NCI-H1417 treated with DMSO at 0.1 percent for 48 hours (cell line): Measurements from ENCODE around the gene ZSWIM3.

ENCODE experiments used
- DNase-seq: peaks from one replicate; lab custom pipeline; 2025; lab: John Stamatoyannopoulos, UW

Gene ZSWIM3

DNA sequence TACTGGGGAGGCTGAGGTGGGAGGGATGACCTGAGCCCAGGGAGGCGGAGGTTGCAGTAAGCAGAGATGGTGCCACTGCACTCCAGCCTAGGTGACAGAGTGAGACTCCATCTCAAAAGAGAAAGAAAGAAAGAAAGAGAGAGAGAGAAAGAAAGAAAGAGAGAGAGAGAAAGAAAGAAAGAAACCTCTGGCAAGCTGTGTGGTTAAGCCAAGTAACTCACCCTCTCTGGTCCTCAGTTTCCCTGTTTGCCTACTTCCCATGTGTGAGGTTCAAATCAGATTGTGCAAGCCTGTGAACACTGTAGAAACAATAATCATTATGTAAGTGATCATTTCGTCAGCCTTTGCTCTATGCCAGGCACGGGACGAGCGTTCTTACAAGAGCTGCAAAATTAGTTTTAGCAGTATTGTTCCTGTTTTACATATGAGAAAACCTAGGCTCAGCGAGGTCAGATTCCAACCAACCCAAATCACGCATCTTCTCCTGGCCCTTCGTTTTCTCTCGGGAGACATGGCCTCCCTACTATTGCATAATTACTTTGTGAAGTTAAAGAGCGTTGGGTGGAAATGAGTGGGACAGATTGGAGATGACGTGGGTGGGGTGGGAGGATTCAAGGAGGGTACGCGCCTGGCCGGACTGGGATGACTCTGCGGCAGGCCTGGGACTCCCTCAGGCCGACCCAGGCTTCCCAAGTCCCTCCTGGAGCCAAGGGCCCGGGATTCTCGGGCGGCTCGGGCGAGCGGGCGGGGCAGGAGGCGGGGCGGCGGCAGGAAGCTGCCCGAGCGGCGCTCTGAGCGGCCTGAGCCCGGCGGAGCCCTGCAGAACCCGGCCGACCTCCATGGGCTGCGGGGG is 24.2 kb upstream of the ZSWIM3 start, which contains the start of gene SNX21:
SNX21 (plus strand) TSS at position 770 of the 853 bp plus-strand sequence. CDS start 121 bp downstream, outside the sequence.
- DNase-seq = no peak

DNA sequence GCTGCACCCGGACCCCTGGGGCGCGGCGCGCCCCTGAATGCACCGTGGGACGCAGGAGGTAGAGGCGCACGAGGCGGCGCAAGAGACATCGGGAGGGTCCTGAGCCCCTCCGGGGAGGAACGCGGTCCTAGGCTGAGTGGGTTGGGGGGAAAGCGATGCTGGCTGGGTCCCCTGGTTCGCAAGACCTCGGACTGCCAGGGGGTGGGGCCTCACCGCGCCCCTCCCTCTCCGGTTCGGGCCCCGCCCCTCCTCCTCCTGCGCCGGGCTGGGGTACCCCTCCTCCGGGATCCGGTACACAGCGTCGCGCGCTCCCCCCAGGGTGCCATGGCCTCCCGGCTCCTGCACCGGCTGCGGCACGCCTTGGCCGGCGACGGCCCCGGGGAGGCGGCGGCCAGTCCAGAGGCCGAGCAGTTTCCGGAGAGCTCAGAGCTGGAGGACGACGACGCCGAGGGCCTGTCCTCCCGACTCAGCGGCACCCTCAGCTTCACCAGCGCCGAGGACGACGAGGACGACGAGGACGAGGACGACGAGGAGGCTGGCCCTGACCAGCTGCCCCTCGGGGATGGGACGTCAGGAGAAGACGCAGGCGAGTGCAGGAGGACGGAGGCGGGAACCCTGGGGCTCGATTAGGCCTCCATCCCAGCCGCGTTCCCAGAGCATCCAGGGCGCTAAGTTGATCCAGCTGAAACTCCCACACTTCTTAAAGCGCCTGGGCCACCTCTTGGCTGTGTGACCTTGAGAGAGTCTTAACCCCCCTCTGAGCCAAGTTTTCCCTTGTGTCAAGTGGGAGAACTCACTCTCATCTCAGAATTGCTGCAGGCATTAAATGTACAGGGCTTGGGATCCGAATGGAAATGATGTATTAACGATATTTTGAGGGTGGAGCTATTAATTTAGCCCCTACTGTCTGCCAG is 23.3 kb upstream of the ZSWIM3 start:
- DNase-seq = no peak

- no peak for DNase-seq
Observed at GRCh38 chr20:45834797-45835161, 22.6 kb upstream of the ZSWIM3 start.

GRCh38 chr20:45835329-45835765 is 22.1 kb upstream of the ZSWIM3 start:
- no peak for DNase-seq

DNA sequence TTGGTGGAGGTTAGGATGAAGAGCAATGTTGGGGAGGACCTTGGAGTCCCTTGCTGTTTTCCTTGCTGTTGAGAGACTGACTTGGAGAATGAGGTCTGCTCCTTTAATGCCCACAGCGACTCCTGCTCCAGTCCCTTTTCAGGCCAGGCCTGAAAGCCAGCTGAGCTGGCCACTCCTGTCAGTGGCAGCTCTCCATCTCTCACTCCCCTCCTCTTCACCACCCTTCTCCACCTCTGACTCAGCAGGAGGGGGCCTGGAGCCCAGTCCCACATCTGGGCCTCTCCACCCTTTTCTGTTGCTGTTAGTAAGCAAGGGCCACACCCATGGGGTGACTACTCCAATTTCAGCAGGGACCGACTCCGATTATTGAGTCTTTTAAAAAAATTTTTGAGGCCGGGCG is 21.6 kb upstream of the ZSWIM3 start:
- DNase-seq = no peak

- no peak for DNase-seq
Observed at GRCh38 chr20:45836841-45837240, 20.6 kb upstream of the ZSWIM3 start.

GRCh38 chr20:45840700-45841198 is 16.7 kb upstream of the ZSWIM3 start:
- no peak for DNase-seq

DNA sequence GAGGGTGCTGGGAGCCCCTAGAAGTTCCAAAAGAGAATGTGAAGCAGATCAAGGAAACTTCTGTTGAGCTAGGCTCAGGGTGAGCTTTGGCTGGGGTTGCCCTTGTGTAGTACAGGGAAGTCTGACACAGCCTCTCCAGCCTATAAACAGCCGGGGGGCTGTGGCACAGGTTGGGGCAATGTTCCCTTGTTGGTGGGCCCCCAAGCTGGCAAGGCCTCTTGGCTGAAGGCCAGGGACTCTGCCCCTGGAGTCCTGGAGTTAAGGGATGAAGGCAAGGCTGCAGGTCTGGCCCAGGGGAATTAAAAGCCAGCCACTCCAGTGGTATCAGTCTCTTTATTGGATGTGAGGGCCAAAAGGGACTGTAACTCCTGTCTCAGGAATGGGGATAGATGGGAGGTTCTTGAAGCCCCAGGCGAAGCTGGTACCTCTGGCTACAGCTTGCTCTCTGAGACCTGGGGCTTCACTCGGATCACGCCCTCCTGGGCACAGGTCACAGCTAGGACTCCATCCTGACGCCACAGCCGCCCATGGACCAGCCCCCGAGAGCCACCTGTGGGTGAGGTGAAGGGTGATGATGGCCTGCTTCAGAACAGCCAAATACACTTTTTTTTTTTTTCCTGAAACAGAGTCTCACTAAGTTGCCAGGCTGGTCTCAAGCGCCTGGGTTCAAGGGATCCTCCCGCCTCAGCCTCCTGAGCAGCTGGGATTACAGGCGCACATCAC is 15.8 kb upstream of the ZSWIM3 start:
- no peak for DNase-seq

GRCh38 chr20:45842169-45842812 is 15.1 kb upstream of the ZSWIM3 start:
- no peak for DNase-seq

DNA sequence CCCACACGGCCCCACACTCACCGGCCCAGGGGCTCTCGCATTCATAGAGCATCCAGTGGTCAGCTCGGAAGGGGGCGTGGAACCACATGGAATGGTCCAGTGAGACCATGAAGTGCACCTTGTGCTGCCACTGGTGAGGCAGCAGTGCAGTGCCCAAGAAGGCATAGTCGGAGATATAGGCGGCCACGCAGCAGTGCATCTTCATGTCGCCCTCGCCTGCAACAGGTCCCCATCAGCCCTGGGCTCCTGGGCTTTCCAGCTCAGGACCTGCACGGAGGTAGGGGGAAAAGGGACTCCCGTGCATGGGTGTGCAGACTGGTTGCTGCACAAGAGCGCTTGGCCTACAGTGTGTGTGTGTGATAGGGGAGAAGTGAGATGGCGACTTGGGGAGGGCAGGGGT is 13.9 kb upstream of the ZSWIM3 start:
- no peak for DNase-seq

DNA sequence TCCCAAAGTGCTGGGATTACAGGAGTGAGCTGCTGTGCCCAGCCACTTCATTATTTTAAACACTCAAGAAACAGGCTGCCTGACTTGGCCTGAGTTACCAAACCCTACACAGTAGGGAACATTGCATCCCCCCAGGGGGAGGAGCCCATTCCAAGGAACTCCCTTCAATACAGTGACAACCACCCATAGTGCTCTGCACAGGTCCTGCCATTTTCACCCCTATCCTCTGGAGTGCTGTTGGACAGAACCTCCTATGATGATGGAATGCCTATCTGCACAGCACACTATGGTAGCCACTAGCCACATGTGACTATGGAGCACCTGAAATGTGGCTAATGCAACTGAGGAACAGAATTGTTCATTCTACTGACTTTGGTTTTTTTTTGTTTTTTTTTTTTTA is 12.0 kb upstream of the ZSWIM3 start:
- DNase-seq = no peak

- DNase-seq = no peak
Observed at GRCh38 chr20:45848421-45848820, 9.0 kb upstream of the ZSWIM3 start.

- no peak for DNase-seq
Observed at GRCh38 chr20:45848969-45849582, 8.3 kb upstream of the ZSWIM3 start.

DNA sequence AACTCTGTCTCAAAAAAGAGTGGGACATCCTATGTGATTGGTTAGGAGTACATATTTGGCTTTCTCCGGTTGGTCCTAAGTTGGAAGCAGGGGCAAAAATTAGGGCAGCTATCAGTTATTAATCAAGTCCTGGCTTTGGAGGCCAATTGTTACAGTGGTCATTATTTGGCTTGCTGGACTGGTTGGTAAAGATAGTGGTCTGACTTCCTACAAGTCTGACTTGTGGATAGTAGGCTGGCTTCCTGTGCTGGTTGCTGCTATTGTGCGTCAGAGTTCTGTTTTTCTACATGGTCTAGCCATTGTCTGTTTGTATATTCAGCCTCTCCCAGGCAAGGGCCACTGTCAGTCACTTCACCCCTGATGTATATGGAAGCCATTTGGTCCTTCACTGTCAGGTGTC is 7.2 kb upstream of the ZSWIM3 start:
- DNase-seq = no peak

- no peak for DNase-seq
Observed at GRCh38 chr20:45850926-45851325, 6.5 kb upstream of the ZSWIM3 start.

DNA sequence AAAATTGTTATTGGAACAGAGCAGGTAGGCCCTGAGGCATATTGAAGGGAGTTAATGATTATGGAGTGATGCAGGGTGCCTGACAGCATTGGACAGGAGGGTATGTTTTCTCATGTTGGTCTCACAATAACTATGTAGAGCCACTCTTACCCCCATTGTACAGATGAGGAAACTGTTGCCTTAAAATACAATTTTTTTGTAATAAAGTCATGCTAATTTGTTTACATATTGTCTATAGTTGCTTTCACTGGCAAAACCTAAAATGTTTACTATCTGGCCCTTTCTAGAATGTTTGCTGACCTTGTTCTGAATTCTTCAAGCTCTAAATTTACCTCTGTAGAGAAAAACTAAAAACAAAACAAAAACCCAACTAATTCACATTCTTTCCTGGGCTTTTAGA is 5.9 kb upstream of the ZSWIM3 start:
- DNase-seq = no peak

DNA sequence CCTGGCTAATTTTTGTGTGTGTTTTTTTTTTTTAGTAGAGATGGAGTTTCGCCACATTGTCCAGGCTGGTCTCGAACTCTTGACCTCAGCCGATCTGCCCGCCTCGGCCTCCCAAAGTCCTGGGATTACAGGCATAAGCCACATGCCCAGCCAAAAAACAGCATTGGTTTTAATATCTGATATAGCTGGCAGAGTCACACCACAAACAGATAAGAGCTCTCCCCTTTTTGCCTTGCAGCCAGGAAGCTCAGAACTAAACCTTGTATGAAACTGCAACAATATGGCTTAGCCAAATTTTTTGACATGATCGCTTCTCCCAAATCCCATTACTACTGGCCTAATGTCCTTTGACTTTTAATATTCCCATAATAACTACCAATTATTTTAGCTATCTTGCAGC is 5.1 kb upstream of the ZSWIM3 start:
- no peak for DNase-seq

GRCh38 chr20:45853484-45853883 is 3.9 kb upstream of the ZSWIM3 start:
- DNase-seq = no peak

DNA sequence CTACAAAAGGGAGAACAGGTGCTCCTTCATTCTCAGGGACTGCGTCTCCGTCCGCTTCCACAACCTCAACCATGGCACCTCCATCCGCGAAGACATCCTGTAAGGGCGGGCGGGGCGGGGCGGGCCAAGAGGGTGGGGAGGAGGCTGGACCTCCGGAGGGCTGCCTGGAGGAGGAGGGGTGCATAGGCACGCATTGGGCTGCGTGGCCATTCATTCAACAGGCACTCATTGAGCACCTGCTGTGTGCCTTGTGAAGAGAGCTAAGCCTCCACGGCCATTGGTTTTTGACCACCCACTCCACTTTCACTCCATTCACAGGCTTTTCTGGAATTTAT is 435 bp downstream of the ZSWIM3 start:
- DNase-seq = no peak

GRCh38 chr20:45859916-45860315 is 2.5 kb downstream of the ZSWIM3 start:
- DNase-seq = no peak

GRCh38 chr20:45860560-45861220 is 3.3 kb downstream of the ZSWIM3 start:
- DNase-seq = no peak
